A549 (cell line): Measurements from ENCODE around the gene HPRT1. TPM values are rescaled to one million over a fixed set of nuclear protein-coding genes. Genes with fewer than 3 reads are reported as not detected.

Source experiments
- ATAC-seq, 2 experiments: fragments of 200-7000 bp in 1 of 2; fragments of >200 bp in 1 of 2; cut with Nextera tagmentation in 1 of 2; cut with Tn5 transposase in 1 of 2; 3 replicates each; pipeline versions ENCODE4 v1.8.0 to v1.9.1; 2018 to 2020; ENCODE audit warnings: mild to moderate bottlenecking in 1 of 2, moderate library complexity in 1 of 2
- CTCF ChIA-PET: fragments of 300-600 bp; sonication (Branson Sonifier 250); formaldehyde crosslinking; extraction: SDS; loops from one replicate; lab custom pipeline; 2021; ENCODE audit warnings: antibody characterized with exemption, inconsistent platforms; lab: Yijun Ruan, JAX
- POLR2A ChIA-PET: fragments of 350-600 bp; formaldehyde crosslinking; extraction: SDS; loops from one replicate; lab custom pipeline; 2021; ENCODE audit warnings: antibody characterized with exemption, inconsistent platforms; lab: Yijun Ruan, JAX
- DNase-seq, 2 experiments: peaks; one replicate each; pipeline versions ENCODE4 v3.0.0 to v3.0.0-alpha.2; 2011 to 2016; ENCODE audit warnings: low read depth in 1 of 2, low spot score in 1 of 2
- FAIRE-seq: peaks from 2 replicates; lab custom pipeline; 2011; peaks lifted over from hg19 to GRCh38; lab: Jason Lieb, UNC
- H3K27ac ChIP-seq, 2 experiments: fragments of >200 bp; sonication (Bioruptor Twin); formaldehyde crosslinking; 3 replicates each; pipeline ENCODE4 v1.5.1; 2016 to 2017
- H3K4me1 ChIP-seq: fragments of >200 bp; sonication (Bioruptor Twin); formaldehyde crosslinking; 3 replicates; pipeline ENCODE4 v1.6.1; 2016
- H3K4me2 ChIP-seq: fragments of >200 bp; sonication (Bioruptor Twin); formaldehyde crosslinking; 3 replicates; pipeline ENCODE4 v1.6.1; 2016
- H3K4me3 ChIP-seq: fragments of >200 bp; sonication (Bioruptor Twin); formaldehyde crosslinking; 3 replicates; pipeline ENCODE4 v1.5.1; 2016
- H3K9me3 ChIP-seq: fragments of >200 bp; sonication (Bioruptor Twin); formaldehyde crosslinking; 3 replicates; pipeline ENCODE4 v1.6.1; 2016
- BHLHE40 ChIP-seq: IDR thresholded peaks from 2 replicates; pipeline ENCODE4 v1.6.1; 2012; ENCODE audit warnings: low read depth, low read length, inconsistent platforms
- CBX2 ChIP-seq: fragments of 200-600 bp; sonication (generic); IDR thresholded peaks from 2 replicates; pipeline ENCODE4 v1.6.1; 2016; ENCODE audit warnings: low read depth, mild to moderate bottlenecking, borderline replicate concordance
- EHMT2 ChIP-seq: fragments of 200-600 bp; sonication (generic); IDR thresholded peaks from 2 replicates; pipeline ENCODE4 v1.6.1; 2016; ENCODE audit warnings: antibody characterized with exemption, low read depth, mild to moderate bottlenecking, moderate library complexity
- EP300 ChIP-seq, 2 experiments: fragments of >200 bp; sonication (Bioruptor Twin); formaldehyde crosslinking; IDR thresholded peaks; 2 replicates in 1 of 2; 3 replicates in 1 of 2; pipeline ENCODE4 v1.6.1; 2016 to 2017
- FOXS1 ChIP-seq: fragments of 250-450 bp; sonication (Bioruptor Pico); IDR thresholded peaks from 2 replicates; pipeline ENCODE4 v1.5.0; 2020; ENCODE audit warnings: mild to moderate bottlenecking, moderate library complexity
- HES2 ChIP-seq: fragments of >200 bp; sonication (Bioruptor Twin); formaldehyde crosslinking; IDR thresholded peaks from 2 replicates; pipeline ENCODE4 v1.6.1; 2016
- HMGXB4 ChIP-seq: fragments of 250-450 bp; sonication (Bioruptor Pico); IDR thresholded peaks from 2 replicates; pipeline ENCODE4 v1.5.0; 2021; ENCODE audit warnings: mild to moderate bottlenecking, moderate library complexity, borderline replicate concordance
- JUN ChIP-seq, 2 experiments: fragments of >200 bp; sonication (Bioruptor Twin); formaldehyde crosslinking; IDR thresholded peaks; 2 replicates in 1 of 2; 3 replicates in 1 of 2; pipeline ENCODE4 v1.6.1; 2016 to 2017
- KDM1A ChIP-seq: fragments of 200-600 bp; sonication (generic); IDR thresholded peaks from 2 replicates; pipeline ENCODE4 v1.6.1; 2016; ENCODE audit warnings: low read depth, mild to moderate bottlenecking
- KDM5A ChIP-seq: fragments of 200-600 bp; sonication (generic); IDR thresholded peaks from 2 replicates; pipeline ENCODE4 v1.6.1; 2016; ENCODE audit warnings: antibody characterized with exemption, mild to moderate bottlenecking
- MAFK ChIP-seq: fragments of 450-650 bp; IDR thresholded peaks from 2 replicates; pipeline ENCODE4 v1.6.1; 2014; ENCODE audit not compliant: partially characterized antibody
- MAZ ChIP-seq: fragments of 150-350 bp; IDR thresholded peaks from 2 replicates; pipeline ENCODE4 v1.6.1; 2014; ENCODE audit warnings: antibody characterized with exemption, low read depth, low read length, borderline replicate concordance
- MYC ChIP-seq: IDR thresholded peaks from 2 replicates; pipeline ENCODE4 v1.6.1; 2012; ENCODE audit warnings: mild to moderate bottlenecking, inconsistent platforms, low read length, improper control_type of control experiment, borderline replicate concordance
- NFE2L2 ChIP-seq: fragments of 150-350 bp; conservative IDR thresholded peaks from 2 replicates; pipeline ENCODE4 v1.6.1; 2014; ENCODE audit warnings: low read length
- NR3C1 ChIP-seq: fragments of >200 bp; sonication (Bioruptor Twin); formaldehyde crosslinking; IDR thresholded peaks from 3 replicates; pipeline ENCODE4 v1.6.1; 2017
- PHF8 ChIP-seq: fragments of 200-600 bp; sonication (generic); IDR thresholded peaks from 2 replicates; pipeline ENCODE4 v1.6.1; 2016; ENCODE audit warnings: low read depth, mild to moderate bottlenecking, antibody characterized with exemption, moderate library complexity, borderline replicate concordance
- POLR2A ChIP-seq: IDR thresholded peaks from 2 replicates; pipeline ENCODE4 v1.6.1; 2012; ENCODE audit warnings: mild to moderate bottlenecking, low read length
- RAD21 ChIP-seq, 2 experiments: fragments of >200 bp in 1 of 2; sonication (Bioruptor Twin) in 1 of 2; formaldehyde crosslinking in 1 of 2; IDR thresholded peaks in 1 of 2; conservative IDR thresholded peaks in 1 of 2; 2 replicates in 1 of 2; 3 replicates in 1 of 2; pipeline ENCODE4 v1.6.1; 2012 to 2018; ENCODE audit warnings: inconsistent platforms in 1 of 2
- REST ChIP-seq: fragments of 200-600 bp; sonication (generic); IDR thresholded peaks from 2 replicates; pipeline ENCODE4 v1.6.1; 2016; ENCODE audit warnings: antibody characterized with exemption, mild to moderate bottlenecking, moderate library complexity
- SREBF2 ChIP-seq: fragments of 450-650 bp; IDR thresholded peaks from 2 replicates; pipeline ENCODE4 v1.6.1; 2014; ENCODE audit warnings: mild to moderate bottlenecking, moderate library complexity
- ZC3H11A ChIP-seq: fragments of 450-650 bp; IDR thresholded peaks from 2 replicates; pipeline ENCODE4 v1.6.1; 2014; ENCODE audit warnings: antibody characterized with exemption, mild to moderate bottlenecking
- ZNF302 ChIP-seq: fragments of 250-450 bp; sonication (Bioruptor Pico); IDR thresholded peaks from 2 replicates; pipeline ENCODE4 v1.9.0; 2021; ENCODE audit warnings: inconsistent platforms, mild to moderate bottlenecking, moderate library complexity
- WGBS: methylation state at CpG from one replicate; pipeline ENCODE4 v1.1.6; 2017; ENCODE audit errors: missing lambda C conversion rate; 5-methylcytosine and 5-hydroxymethylcytosine counted together
- polyA plus RNA-seq, 4 experiments: library from polyadenylated mRNA; depleted of rRNA in 3 of 4; stranded (reverse); fragments of >200 nt; fragmentation: RNase III in 1 of 4; extraction: RNeasy Plus Mini Kit Qiagen cat#74134 plus additional on column Dnase treatment in 1 of 4; gene quantifications; 2 replicates in 3 of 4; 3 replicates in 1 of 4; pipeline ENCODE4 v1.2.3, GENCODE V29; 2011 to 2017

HPRT1 gene
- polyA plus RNA-seq, 2 of the 4 experiments (the other 2 are of a cell fraction): 96.6 to 97.4 TPM

GRCh38 chrX:134435894-134436293 lies 24.1 kb upstream of the HPRT1 start (continued):
- no peak for TF ChIP-seq REST
- TF ChIP-seq KDM1A: no peak

- H3K27ac ChIP-seq: no peak overlapping the region
- no peak for FAIRE-seq
- H3K9me3 ChIP-seq: no peaks in the 10 kb centered on the region
These were observed 16.9 kb upstream of the HPRT1 start for GRCh38 chrX:134443020-134443419.

GRCh38 chrX:134443461-134443860 lies 16.5 kb upstream of the HPRT1 start:
- WGBS: 93% methylated on average over 2 of the region's 2 CpGs
- FAIRE-seq (no peak), DNase-seq (no peak), ATAC-seq (no peak)
- H3K4me2 ChIP-seq: no peak overlapping the region
- ChIA-PET POLR2A (no interaction called here), CTCF (no interaction called here)
- no peak for TF ChIP-seq NR3C1
- H3K4me3 ChIP-seq: no peak overlapping the region
- H3K27ac ChIP-seq: no peak overlapping the region
- no peaks in the 10 kb centered on the region for H3K4me1 ChIP-seq
- H3K9me3 ChIP-seq: no peaks in the 10 kb centered on the region

More at GRCh38 chrX:134443020-134443419, 16.9 kb upstream of the HPRT1 start:
- no peak for ATAC-seq
- H3K4me2 ChIP-seq: no peak overlapping the region
- DNase-seq: no peak
- no peak overlapping the region for H3K4me3 ChIP-seq
- no peak for TF ChIP-seq ZC3H11A
- TF ChIP-seq EHMT2: no peak
- TF ChIP-seq POLR2A: no peak
- no peak for TF ChIP-seq EP300 (IDR thresholded peaks at IDR 0.05)
- no peak for TF ChIP-seq HMGXB4 (CRISPR knock-in tag)
- no peak for TF ChIP-seq KDM5A
- no peak for TF ChIP-seq SREBF2
- TF ChIP-seq MAFK: no peak
- no peak for TF ChIP-seq NFE2L2
- TF ChIP-seq BHLHE40: no peak
- no peak for TF ChIP-seq FOXS1 (CRISPR knock-in tag)
- TF ChIP-seq JUN (IDR thresholded peaks at IDR 0.05): no peak
- no peak for TF ChIP-seq KDM1A
- TF ChIP-seq ZNF302 (CRISPR knock-in tag): no peak
- TF ChIP-seq MYC: no peak
- TF ChIP-seq CBX2: no peak
- TF ChIP-seq MAZ: no peak
- no peak for TF ChIP-seq RAD21 (conservative IDR thresholded peaks at IDR 0.05 in 1 of 2, IDR thresholded peaks at IDR 0.05 in 1 of 2)
- TF ChIP-seq HES2: no peak
- no peak for TF ChIP-seq PHF8
- ChIA-PET POLR2A (no interaction called here), CTCF (no interaction called here)
- H3K4me1 ChIP-seq: no peaks in the 10 kb centered on the region
- WGBS: 83% methylated on average over 2 of the region's 2 CpGs
